Head of caudate nucleus (tissue), 42 donors: Measurements from ENCODE around the gene SMG6.

ENCODE experiments used
- DNase-seq, 42 donors: peaks; one replicate each; pipeline versions ENCODE4 v3.0.0 to v3.0.0-alpha.2; 2020 to 2021; ENCODE audit warnings: mixed read lengths in 7 of 42
- intact Hi-C: fragments of 100-400 bp; cut with DNase I; formaldehyde crosslinking; loops from one replicate; pipeline ENCODE4 v1.15.0; 2022

SMG6 gene

DNA sequence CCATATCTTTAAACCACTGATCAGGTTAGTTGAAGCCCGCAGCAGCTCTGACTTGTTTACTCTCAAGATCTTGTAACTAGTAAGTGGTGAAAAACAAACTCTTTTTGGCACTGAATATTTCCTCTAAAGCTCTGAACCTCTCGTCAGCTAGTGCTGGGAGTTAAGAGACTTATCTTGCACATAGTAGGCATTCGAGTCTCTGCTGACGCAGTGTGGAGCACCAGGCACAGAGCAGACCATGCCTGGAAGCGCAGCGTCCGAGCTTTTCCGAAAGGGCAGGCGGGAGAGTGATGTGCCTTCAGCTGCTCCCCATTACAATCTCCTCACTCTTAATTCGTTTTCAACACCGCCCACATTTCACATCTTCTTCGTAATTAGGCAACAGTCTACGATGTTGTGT, 63.0 kb downstream of the SMG6 start:
- DNase-seq = no peak
- intact Hi-C loops = no loop called here

DNA sequence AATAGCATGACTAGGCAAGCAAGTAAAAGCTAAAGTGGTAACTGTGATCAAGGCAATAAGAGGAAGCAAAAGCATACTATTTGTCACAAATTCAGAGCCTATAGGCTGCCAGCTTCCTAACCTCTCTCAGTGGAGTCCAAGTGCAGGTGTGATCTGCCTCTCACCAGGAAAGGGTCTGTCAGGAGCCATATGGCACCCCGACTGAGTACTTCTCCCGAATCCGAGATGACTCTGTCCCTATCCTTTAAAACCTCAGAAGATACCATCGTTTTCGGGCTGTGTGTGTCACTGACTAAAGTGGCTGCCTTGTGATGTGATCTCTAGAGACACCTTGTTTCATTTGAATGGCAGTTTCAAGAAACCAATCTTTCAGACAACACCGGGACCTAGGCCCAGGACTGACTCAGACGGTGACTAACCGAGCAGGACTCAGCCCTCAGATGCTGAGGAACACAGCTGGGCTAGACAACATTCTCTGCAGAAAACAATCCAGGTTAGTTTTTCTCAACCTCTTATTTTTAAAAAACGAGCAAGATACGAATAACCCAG, 63.6 kb downstream of the SMG6 start:
- intact Hi-C loops = no loop called here
- peak in 2 of 42 donors; percentile 25 to 55 for DNase-seq

DNA sequence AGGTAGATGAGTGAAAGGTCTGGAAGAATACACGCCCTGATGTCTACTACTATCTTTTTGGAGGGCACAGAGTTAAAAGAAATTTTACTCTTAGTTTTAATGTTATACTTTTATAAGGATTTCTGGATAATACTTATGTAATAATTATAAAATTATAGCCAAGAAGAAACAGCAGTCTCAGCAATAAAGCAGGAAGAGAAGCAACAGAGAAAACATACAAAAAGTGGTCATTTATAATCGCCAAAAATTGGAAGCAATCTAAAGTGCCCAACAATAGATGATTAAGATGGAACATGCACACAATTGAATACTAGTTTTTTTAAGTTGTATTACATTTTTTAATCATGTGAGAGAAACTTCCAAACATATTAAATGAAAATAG, 64.4 kb downstream of the SMG6 start:
- intact Hi-C loops = no loop called here
- DNase-seq = no peak

DNA sequence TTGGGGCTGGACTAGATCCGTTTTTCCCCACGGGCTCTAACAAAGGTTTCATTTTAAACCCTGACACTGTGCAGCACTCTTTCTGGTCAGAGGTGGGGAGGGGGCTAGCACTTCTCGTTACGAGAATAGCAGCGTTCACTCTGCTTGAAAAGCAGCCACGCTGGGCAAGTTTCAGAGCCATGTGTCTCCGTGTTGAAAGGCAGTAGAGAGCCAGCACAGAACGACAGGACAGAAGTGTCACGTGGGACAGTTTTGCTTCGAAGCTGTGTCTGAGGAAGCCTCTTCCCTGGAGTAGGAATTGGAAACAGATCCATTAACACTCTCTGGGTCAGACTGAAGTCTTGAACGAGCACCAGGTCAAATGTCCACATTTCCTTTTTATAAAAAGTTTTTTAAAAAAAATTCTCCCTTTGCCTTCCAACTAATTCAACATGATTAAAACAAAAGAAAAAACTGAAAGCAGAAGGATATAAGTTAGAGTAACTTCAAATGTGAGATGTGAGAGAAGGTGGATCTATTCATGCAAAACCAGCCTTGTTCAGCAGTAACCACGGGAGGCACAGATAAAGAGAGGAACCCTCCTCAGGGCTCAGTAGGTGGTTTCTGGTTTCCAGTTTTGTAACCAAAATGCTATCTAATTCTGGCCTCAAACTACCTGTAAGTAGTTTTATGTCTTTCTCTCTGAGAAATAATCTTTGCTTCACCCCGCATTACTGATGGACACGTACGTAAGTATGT, 65.0 kb downstream of the SMG6 start:
- intact Hi-C loops = no loop called here
- DNase-seq = peak in 39 of 42 donors; percentile 8 to 82 (median 50)

DNA sequence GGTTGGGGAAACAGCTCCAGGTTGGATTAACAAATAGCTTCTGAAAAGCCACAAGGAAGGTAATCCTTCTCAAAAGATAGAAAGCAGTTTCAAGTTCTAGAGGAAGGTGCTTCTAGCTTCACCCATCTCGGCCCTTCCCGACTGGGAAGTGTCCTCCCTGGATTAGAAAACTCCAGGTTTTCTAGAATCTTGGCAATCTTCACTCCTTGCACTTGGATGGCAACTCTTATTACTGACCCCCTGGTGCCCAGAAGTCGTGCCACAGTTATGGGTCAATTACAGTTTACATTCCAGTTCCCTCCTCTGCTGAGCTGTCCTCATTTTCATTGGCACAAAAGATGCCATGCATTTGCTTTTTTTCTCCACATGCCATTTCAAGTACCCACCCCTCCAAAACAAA, 65.6 kb downstream of the SMG6 start:
- intact Hi-C loops = no loop called here
- DNase-seq = no peak

DNA sequence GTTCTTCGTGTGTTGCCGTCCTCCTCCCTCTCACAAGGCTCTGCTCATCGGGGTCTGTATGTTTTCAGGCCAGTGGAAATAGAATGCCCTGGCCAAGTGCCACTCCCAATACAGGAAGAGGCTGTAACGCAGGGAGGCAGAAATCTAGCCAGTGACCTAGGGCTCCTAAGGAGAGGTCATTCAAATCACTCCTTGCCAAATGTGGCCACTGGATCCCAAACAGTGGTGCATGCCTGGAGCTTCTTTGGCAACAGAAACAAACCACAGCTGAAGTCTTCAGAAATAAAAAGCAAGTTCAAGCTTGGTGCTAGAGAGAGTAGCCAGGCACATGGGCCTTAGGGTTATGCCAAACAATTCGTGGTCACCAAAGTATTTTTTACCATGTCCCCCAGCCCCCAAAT, 66.1 kb downstream of the SMG6 start:
- intact Hi-C loops = no loop called here
- no peak for DNase-seq

DNA sequence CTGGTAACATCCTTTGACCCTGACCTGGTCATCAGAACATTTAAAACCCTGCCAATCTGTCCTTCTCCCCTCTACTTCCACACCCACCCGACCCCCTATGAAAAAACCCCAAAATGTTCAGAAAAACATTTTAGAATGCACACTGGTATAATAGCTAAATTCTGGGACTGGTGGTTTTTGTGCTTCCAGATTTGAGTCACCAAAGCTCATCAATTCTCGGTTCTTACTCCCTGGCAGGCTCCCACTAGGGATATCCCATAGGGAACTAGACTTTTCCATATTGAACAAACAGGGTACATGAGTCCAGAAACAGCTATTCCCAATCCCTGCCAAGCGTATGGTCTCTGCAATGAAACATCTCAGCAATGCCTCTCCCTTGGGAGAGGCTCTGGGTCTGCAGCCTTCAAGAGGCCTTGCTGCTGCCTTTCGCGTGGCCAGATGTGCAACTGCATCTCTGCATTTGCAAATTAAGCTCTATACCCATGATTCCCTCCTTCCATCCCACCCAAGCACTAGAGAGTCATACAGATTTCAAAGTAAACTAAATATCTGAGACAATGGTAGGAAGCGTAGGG, 67.7 kb downstream of the SMG6 start:
- DNase-seq = no peak
- intact Hi-C loops = no loop called here

DNA sequence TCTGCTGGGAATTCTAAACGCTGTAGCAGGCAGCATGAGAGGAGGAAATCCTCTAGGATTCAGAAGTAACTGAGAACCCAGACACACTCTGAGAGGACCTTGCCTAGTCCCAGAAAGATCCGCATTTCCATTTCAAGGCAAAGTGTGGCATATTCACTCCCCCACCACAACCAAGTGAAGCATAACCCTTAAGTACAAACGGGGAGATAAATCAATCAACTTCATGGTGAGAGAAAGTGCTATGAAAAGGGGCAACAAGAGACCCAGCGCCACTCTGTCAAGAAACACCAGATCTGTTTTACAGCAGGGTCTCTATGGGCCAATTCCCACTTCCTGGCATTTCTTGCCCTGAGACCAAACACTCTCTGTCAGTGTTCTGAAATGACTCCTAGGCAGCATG, 68.3 kb downstream of the SMG6 start:
- no peak for DNase-seq
- intact Hi-C loops = no loop called here

DNA sequence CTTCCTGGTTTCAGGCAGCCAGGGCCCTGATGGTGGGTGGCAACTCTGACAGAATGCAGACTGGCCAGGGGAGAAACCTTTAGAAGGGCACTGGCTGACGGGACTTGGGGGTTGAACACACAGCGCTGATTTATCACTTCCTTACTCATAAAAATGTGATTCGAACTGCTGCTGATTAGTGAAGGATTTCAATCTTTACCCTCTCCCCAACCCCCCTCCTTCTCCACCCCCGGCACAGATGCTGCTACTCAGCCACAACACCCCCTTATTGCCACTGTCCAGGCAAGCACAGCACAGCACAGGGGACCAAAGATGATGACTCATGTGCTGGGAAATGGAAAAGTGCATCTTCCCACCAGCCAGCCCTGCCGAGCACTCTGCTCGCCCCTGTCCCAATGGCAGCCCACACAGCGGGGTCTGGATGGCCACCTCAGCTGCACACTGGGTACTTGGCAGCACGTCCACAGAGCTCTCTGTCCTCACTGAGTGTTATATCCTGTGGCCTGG, 70.1 kb downstream of the SMG6 start:
- DNase-seq = peak in 3 of 42 donors; percentile 16 to 54 (median 19)
- intact Hi-C loops = no loop called here

DNA sequence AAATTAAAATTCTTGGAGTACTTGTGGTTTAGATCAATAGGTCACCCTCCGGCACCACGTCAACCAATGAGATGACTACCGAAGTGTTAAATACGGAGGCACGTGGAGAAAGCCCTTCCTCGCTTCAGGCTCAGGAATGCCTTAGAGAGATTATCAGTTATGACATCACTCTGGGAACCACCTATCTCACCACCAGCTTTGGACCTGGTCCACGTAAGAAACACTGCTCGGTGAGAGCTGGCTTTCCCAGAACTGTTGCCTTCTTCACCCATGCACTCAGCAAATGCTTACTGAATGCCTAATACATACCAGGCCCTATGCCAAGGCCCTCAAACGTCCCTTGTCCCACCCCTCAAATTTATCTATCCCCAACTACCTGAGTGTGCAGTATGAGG, 71.3 kb downstream of the SMG6 start:
- intact Hi-C loops = no loop called here
- DNase-seq = no peak

DNA sequence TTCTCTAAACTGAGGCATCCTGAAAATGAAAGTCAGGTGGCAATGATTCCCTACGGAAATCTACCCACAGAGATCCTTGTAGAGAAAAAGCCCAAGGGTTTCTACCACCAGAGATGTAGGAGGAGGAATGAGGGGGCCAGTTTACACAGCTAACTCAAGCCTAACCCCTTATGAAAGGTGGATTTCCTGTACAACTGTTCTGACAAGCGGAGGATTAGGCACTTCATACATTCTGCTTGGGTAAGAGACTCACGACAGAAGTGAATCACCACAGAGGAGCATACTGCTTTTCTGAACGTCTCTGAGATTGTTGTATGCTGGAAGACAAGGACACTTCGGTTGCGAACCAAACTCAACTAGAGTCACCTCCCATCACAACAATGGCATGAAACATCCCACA, 72.7 kb downstream of the SMG6 start:
- peak in 4 of 42 donors; percentile 10 to 52 (median 36) for DNase-seq
- intact Hi-C loops = no loop called here

DNA sequence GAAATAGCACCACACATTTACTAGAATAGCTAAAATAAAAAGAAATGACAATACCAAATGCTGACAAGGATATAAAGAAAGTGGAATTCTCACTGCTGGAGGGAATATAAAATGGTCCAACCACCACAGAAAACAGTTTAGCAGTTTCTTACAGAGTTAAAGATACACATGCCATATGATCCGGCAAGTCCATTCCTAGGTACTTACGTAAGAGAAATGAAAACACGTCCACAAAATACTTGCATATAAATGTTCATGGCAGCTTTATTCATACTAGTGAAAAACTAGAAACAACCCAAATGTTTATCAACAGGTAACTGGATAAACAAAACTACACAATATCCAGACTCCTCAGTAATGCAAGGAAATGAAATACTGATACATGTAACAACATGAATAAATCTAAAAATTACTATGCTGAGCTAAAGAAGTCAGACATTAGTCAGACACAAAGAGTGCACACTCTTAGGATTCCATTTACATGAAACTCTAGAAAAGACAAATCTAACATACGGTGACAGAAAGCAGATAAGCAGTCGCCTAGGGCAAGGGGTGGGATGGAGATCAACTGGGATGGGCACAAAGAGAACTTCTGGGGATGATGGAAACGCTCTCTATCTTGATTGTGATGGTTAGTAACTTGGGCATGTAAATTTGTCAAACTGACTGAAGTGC, 76.4 kb downstream of the SMG6 start:
- intact Hi-C loops = no loop called here
- no peak for DNase-seq

DNA sequence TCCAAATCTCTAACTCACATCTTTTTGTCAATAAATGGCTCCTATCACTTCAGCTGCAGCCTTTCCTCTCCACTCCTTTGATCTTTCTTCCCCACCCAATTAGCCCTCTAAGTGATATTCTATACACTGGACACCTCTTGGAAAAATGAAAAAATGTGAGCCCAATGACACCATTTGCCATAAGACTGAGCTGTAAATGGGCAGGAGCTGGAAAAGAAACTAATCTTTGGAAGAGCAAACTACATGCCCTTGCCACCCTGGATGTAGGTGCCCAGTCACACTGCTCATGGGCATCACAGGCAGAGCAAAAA, 80.0 kb downstream of the SMG6 start:
- no peak for DNase-seq
- intact Hi-C loops = no loop called here

DNA sequence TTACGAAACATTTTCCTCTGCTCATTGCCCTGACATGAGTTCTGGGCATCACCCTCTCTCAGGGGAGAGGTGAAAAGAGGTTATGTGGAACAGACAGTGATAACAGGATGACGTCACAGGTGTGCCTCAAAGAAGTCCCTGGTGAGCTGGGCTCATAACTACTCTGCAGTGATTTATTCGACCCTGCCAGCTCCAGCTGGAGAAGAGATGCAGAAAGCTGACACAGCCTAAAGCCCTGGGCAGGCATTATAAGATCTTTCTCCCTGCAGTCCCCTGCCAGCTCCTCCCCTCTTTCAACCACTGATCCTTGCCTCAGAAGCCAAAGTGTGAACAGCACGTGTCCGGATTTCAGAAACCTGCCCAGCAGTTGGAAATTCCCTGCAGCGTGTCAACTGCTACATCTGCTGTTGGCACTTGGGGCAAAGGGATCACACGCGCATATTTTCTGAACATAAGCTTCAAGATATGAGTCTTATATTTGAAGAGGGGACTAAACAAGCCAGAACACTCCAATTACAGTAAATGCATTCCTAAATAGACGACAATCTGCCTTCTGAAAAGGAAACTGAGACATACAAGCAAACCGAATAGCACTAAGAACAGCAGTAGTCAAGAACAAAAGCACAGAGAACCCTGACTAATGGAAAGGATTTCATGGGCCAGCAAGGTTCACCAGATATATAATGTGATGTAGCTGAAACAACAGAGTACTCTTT, 80.5 kb downstream of the SMG6 start:
- intact Hi-C loops = no loop called here
- DNase-seq = no peak

DNA sequence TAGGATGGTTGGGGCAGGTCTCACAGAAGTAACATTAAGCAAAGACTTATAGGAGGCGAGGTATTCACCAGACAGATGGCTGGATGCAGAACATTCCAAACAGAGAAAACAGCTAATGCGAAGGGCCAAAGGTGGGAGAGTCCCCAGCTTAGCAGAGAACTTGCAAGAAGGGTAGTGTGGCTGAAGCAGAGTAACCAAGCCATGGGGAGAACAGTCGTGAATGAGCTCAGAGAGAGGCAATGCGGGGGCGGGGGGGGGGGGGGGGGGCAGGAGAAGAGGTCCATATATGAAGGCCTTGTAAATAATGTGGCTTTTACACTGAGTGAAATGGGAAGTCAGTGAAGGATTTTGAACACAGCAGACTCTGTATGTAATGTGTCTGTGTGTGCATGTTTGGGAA, 81.3 kb downstream of the SMG6 start:
- no peak for DNase-seq
- intact Hi-C loops = no loop called here

DNA sequence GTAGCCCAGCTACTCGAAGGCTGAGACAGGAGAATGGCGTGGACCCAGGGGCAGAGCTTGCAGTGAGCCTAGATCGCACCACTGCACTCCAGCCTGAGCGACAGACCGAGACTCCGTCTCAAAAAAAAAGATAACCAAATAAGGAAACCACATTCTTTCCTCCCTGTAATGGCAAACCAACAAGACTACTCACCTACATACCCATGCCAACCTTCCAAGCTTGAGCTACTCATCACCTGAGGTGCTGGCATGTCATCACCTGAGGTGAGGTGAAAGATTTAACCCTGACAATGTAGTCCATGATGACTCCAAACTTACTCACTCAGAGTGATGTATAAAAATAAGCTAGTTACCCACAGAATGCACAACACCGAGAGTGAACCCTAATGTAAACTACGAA, 85.2 kb downstream of the SMG6 start:
- intact Hi-C loops = no loop called here
- no peak for DNase-seq

DNA sequence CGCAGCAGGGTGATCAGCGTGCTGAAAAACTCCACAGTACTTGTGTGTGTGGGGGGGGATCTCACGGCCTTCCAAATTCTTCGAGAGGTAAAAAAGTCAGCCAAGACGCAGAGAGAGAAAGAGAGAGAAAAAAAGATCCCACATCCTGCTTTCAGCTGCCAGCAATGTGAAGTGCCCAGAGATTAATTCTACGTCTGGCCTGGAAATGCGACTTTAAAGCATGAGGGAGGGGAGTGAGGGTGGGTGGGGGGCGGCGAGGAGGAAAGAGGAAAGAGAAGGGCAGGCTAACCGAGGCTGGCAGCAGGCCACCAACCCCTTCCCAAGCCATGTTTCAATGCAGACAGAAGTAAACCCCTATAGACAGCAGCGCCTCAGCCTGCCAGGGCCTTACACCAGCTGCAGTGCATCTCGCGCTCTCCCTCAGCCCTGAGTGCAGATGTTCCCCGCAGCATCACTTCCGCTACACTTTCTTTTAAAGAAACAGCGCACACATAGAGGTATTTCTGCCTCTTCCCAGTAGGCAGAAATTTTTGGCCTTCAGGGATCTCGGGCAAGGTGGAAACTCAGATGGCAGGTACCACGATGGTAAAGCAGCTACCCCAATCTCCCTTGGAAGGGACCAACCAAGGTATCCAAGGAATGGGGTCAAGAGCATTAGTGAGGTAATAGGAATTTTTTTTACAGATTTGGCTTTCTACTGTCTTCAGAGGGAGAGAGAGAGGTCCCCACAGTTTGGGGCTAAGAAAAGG, 87.8 kb downstream of the SMG6 start:
- DNase-seq = peak in 41 of 42 donors; percentile 26 to 79 (median 52)
- intact Hi-C loops = no loop called here

DNA sequence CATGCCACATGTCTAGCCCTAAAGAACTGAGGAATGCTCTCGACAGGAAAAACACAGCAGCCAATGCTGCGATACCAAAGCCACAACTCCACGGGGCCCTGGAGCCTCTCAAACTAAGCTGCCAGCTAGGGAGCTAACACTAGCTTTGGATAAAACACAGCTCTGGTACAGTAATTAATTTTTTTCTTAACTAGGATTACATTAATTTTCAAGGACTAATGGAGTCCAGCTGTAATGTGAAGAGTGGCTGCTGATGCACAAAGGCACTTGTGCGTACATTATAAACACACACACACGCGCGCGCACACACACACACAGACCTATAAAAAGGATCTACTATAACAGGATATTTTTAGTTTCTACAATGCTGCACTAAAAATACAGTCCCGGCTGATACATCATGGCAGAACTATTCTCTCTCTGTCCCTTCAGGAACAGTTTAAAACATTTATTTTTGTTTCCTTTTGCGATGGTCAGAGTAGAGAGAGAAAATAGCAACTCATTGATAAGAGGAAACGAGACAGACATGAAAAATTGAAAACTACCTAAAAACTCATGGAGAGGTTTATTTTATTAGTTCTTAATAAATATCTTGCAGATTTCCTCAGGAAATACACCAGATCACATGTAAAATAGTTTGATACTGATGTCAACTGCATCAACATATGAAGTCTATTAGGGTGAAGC, 88.5 kb downstream of the SMG6 start:
- DNase-seq = no peak
- intact Hi-C loops = no loop called here
